Measurements from ENCODE around the gene TNFRSF4.

GRCh38 chr1:1164361-1164700, 49.6 kb downstream of the TNFRSF4 start:
- TF ChIP-seq CTCF (IDR thresholded peaks at IDR 0.05; ENCODE audit: borderline replicate concordance, extremely low read depth, low read length, poor library complexity, severe bottlenecking) (no peak), EZH2 (IDR thresholded peaks at IDR 0.05; ENCODE audit: borderline replicate concordance, low read depth, low read length, severe bottlenecking) (no peak)

Measured in DND-41 (cell line).